NB4 (cell line): Measurements from ENCODE around the gene ZDHHC18.

Source experiments
- DNase-seq: peaks from one replicate; pipeline ENCODE4 v3.0.0; 2010; ENCODE audit warnings: low read depth
- H3K4me3 ChIP-seq: one replicate; pipeline ENCODE4 v1.5.1; 2011; ENCODE audit warnings: mild to moderate bottlenecking, low read depth, low read length, moderate library complexity
- MYC ChIP-seq: IDR thresholded peaks from 2 replicates; pipeline ENCODE4 v1.6.1; 2011; ENCODE audit warnings: low read depth, low read length
- POLR2A ChIP-seq: IDR thresholded peaks from 2 replicates; pipeline ENCODE4 v1.6.1; 2011; ENCODE audit warnings: mild to moderate bottlenecking; ENCODE audit not compliant: insufficient read length; ENCODE audit errors: extremely low read depth
- TF ChIP-seq, protein P1 (sequence below): IDR thresholded peaks from one replicate; pipeline ENCODE4 v1.5.1; 2012; ENCODE audit warnings: low read depth, low read length
- TF ChIP-seq, protein P2 (sequence below): IDR thresholded peaks from 2 replicates; pipeline ENCODE4 v1.6.1; 2011; ENCODE audit warnings: low read depth, low read length

The ZDHHC18 gene, protein sequence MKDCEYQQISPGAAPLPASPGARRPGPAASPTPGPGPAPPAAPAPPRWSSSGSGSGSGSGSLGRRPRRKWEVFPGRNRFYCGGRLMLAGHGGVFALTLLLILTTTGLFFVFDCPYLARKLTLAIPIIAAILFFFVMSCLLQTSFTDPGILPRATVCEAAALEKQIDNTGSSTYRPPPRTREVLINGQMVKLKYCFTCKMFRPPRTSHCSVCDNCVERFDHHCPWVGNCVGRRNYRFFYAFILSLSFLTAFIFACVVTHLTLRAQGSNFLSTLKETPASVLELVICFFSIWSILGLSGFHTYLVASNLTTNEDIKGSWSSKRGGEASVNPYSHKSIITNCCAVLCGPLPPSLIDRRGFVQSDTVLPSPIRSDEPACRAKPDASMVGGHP

DNA sequence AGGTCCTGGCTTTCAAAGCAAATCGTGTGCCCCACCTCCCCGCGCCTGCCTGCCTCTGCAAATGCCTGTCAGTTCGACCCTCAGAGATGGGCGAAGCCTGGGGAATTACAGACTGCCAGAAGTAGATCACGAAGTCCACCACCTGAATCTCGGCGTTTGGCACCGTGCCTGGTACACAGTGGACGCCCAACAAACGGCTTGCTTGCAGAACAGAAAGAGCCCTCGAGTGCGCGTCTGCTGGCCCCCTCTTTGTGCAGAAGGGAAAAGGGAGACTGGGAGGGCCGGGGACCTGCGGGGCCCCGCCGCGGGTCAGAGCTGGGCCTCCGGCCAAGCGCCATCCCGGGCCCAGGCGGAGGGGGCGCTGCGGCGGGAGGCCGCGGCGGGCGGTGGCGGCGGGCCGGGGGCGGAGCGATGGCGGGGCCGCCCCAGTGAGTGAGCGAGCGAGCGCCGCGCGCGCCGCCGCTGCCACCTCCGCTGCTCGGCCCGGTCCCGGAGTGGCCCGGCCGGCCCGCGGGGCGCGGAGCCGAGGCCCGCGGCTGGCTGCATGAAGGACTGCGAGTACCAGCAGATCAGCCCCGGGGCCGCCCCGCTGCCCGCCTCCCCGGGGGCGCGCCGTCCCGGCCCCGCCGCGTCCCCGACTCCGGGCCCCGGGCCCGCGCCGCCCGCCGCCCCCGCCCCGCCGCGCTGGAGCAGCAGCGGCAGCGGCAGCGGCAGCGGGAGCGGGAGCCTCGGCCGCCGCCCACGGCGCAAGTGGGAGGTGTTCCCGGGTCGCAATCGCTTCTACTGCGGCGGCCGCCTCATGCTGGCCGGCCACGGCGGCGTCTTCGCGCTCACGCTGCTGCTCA is at the start of gene ZDHHC18:
Gene ZDHHC18, plus strand, starts transcription at position 428 of the 845 bp plus-strand sequence. Its CDS starts 117 bp downstream, at position 545.
- TF ChIP-seq MYC: no peak
- peak; percentile 64 for TF ChIP-seq POLR2A
- TF ChIP-seq, protein P1, sequence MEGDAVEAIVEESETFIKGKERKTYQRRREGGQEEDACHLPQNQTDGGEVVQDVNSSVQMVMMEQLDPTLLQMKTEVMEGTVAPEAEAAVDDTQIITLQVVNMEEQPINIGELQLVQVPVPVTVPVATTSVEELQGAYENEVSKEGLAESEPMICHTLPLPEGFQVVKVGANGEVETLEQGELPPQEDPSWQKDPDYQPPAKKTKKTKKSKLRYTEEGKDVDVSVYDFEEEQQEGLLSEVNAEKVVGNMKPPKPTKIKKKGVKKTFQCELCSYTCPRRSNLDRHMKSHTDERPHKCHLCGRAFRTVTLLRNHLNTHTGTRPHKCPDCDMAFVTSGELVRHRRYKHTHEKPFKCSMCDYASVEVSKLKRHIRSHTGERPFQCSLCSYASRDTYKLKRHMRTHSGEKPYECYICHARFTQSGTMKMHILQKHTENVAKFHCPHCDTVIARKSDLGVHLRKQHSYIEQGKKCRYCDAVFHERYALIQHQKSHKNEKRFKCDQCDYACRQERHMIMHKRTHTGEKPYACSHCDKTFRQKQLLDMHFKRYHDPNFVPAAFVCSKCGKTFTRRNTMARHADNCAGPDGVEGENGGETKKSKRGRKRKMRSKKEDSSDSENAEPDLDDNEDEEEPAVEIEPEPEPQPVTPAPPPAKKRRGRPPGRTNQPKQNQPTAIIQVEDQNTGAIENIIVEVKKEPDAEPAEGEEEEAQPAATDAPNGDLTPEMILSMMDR: peak; percentile 16
- peak within 1 kb of the TSS; percentile 59 for H3K4me3 ChIP-seq
- DNase-seq: peak; percentile 70

DNA sequence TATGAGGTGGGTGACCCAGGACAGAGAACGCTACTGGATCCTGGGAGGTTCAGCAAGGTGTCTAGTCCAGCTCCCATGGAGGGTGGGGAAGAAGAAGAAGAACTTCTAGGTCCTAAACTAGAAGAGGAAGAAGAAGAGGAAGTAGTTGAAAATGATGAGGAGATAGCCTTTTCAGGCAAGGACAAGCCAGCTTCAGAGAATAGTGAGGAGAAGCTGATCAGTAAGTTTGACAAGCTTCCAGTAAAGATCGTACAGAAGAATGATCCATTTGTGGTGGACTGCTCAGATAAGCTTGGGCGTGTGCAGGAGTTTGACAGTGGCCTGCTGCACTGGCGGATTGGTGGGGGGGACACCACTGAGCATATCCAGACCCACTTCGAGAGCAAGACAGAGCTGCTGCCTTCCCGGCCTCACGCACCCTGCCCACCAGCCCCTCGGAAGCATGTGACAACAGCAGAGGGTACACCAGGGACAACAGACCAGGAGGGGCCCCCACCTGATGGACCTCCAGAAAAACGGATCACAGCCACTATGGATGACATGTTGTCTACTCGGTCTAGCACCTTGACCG is 47.3 kb upstream of the ZDHHC18 start:
- DNase-seq: no peak
- TF ChIP-seq, protein P1: no peak
- no peak overlapping the region for H3K4me3 ChIP-seq

DNA sequence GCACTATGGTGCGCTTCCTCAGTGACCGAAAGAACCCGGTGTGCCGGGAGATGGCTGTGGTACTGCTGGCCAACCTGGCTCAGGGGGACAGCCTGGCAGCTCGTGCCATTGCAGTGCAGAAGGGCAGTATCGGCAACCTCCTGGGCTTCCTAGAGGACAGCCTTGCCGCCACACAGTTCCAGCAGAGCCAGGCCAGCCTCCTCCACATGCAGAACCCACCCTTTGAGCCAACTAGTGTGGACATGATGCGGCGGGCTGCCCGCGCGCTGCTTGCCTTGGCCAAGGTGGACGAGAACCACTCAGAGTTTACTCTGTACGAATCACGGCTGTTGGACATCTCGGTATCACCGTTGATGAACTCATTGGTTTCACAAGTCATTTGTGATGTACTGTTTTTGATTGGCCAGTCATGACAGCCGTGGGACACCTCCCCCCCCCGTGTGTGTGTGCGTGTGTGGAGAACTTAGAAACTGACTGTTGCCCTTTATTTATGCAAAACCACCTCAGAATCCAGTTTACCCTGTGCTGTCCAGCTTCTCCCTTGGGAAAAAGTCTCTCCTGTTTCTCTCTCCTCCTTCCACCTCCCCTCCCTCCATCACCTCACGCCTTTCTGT is 46.0 kb upstream of the ZDHHC18 start:
- no peak for DNase-seq
- H3K4me3 ChIP-seq: no peak overlapping the region
- TF ChIP-seq POLR2A (no peak), MYC (no peak)
- TF ChIP-seq, protein P2, sequence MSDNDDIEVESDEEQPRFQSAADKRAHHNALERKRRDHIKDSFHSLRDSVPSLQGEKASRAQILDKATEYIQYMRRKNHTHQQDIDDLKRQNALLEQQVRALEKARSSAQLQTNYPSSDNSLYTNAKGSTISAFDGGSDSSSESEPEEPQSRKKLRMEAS: no peak
- TF ChIP-seq, protein P1: no peak

DNA sequence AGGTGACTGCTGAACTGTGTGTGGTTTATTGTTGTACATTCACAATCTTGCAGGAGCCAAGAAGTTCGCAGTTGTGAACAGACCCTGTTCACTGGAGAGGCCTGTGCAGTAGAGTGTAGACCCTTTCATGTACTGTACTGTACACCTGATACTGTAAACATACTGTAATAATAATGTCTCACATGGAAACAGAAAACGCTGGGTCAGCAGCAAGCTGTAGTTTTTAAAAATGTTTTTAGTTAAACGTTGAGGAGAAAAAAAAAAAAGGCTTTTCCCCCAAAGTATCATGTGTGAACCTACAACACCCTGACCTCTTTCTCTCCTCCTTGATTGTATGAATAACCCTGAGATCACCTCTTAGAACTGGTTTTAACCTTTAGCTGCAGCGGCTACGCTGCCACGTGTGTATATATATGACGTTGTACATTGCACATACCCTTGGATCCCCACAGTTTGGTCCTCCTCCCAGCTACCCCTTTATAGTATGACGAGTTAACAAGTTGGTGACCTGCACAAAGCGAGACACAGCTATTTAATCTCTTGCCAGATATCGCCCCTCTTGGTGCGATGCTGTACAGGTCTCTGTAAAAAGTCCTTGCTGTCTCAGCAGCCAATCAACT is 45.2 kb upstream of the ZDHHC18 start:
- no peak for DNase-seq
- TF ChIP-seq, protein P2: no peak
- TF ChIP-seq MYC (no peak), POLR2A (no peak)
- TF ChIP-seq, protein P1: no peak
- no peak overlapping the region for H3K4me3 ChIP-seq

DNA sequence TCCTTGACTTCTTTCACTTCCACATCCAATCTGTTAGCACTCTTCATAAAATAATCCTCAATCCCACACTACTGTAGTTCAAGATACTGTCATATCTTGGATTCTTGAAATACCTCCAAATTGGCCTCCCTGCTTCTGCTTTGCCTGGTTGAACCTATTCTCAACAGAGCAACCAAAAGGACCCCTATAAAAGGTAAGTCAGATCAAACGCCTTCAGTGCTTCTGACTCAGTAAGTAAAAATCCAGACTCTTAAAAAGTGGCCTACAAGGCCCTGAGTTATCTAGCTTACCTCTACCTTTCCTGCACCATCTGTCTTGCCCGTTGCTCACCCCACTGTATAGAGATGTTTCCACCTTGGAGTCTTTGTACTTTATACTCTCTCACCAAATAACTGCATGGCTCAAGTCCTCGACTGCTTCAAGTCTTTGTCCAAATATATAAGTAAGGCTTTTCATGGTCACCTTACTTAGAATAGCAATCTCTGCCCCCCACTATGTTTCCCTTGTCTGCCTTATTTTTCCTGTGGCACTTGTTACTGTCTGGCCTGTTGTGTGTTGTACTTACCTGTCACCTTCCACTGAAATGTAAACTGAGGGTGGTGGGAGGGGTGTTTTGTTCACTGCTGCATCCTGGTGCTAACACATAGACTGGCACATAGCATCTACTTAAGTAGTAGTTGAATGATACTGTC is 43.8 kb upstream of the ZDHHC18 start:
- TF ChIP-seq, protein P2: no peak
- TF ChIP-seq, protein P1: no peak
- TF ChIP-seq POLR2A (no peak), MYC (no peak)
- DNase-seq: no peak

More for the DNA sequence above, 43.8 kb upstream of the ZDHHC18 start:
- H3K4me3 ChIP-seq: no peak overlapping the region
